ENCODE results near the gene NTF3.

The NTF3 gene

DNA sequence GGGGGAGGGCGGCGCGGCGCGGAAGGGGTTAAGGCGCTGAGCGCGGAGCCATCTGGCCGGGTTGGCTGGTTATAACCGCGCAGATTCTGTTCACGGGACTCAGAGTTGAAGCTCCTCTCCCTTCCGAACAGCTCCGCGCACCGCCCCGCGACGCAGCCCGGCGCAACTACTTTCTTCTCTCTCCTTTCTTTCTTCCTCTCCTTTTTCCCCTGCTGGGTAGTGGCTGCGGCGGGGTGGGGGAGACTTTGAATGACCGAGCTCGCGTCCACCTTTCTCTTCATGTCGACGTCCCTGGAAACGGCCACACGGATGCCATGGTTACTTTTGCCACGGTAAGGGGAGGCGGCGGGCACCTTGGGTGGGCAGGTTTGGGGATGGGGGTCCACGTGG, at the start of gene NTF3:
Gene NTF3, plus strand, starts transcription at position 98 of the 390 bp plus-strand sequence. Its CDS starts 217 bp downstream, at position 315.
- no peak for DNase-seq

DNA sequence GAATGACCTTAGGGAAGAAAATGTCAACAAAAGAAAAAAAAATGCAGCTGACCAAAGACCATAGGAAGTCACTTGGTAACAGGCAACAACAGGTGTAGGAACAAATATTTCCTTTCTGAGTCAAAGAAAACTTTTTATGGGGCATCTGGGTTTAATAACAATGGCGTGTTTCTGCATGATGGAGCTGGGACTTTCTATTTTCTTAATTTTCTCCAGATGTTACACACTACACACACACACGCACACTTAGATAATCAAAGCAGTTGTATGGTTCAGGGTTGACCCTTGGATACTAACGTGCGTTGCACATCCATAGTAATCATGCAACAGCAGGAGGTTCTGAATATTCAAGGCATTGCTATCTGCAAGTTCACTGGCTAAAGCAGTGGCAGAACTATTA, 47.9 kb upstream of the NTF3 start:
- DNase-seq, result no peak

DNA sequence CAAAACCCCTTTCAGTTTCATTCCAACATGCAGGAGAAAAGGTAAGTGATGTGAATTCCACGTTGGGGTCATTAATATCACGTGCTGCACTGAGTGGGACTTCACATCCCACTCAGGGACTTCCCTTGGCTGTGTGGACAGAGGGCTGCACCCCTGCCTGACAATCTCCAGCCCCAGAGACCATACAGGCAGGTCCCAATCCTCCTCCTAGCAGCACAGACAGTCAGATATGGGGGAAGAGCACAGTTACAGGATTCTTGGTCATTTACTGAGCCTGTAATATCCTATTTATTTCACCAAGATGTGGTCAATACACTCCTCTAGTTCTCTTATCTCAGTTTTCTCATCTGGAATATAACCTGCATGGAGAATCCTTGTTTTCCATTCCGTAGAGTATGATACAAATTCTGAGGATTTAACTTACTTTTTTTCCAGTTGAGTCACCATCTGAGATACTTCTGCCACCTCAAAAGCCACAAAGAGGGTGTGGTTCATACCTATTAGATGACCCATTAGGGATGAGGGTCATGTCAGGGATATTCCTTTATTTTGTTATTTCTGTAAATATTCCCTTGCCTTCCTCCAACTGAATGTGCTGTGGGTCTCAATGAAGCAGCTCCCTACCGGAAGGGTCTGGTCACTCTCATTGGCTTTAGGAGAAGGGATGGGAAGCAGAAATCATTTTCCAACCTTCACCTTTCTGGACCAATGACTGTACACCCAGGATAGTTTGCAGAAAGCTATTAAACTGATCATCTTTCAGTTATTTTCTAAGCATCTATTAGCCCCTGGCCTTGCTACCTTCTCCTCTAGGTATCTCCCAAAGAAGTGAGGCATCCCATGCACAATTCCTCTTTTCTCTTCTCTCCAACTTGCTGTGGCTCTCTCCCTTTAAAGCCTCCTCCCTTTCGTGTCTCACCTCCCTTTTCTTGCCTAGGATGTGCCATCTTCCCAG, 43.0 kb upstream of the NTF3 start:
- no peak for DNase-seq

DNA sequence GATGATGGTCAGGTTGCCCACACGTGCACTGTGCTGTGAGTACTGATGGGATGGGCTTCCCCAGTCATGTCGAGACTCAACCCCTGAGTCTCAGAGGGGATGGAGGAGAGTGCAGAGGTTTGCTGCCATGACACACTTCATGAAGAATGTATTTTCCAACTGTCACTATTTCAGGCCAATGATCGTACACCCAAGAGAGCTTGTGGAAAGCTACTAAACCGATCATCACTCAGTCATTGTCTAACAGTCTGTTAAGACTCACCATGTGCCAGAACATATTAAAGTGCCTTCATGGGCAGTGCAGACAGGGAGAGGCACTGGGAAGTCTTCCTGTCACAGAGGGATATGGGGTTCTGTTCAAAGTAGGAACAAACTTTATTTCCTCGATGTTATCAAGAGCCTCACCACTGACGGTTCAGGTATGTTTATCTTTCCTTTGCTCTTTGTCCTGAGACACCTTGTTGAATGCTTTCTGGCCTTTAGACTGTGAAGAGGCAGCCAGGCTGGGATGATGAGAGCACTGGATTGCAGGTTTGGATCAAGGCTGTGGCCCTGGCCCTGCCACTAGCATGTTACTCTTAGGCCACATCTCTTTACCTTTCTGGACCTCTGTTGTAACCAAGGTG, 41.6 kb upstream of the NTF3 start:
- DNase-seq, result no peak

DNA sequence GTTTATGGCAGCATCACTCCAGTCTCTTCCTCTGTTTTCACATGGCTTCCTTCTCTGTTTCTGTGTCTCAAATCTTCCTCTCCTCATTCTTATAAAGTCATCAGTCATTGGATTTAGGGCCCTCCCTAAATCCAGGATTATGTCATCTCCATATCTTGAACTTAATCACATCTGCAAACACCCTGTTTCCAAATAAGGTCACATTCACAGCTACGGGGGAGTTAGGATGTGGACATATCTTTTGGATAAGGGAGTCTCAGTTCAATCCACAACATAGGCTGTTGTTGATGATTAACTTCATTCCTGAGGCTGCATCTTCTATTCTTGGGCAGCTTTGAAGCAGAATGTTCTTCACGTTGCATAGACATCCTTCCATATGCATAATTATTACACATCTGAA, 40.3 kb upstream of the NTF3 start:
- DNase-seq, result no peak

DNA sequence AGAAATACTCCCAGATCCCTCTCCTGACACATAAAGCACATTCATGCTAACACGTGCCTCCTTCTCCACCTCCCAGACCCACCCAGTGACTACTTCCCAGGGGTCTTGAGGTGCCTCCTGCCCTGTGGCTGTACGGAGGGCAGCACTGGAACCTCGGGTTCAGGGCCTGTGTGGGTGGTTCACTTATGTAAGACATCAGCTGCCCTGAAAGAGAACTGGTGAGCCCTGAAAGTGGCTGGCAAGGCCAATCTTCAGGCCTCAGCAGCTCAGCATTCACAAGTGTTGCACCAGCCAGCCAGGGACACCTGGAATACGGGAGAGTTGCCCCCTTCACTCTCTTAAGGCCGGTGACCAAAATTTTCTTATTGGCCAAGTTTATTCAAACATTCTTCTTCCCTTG, 38.9 kb upstream of the NTF3 start:
- no peak for DNase-seq

DNA sequence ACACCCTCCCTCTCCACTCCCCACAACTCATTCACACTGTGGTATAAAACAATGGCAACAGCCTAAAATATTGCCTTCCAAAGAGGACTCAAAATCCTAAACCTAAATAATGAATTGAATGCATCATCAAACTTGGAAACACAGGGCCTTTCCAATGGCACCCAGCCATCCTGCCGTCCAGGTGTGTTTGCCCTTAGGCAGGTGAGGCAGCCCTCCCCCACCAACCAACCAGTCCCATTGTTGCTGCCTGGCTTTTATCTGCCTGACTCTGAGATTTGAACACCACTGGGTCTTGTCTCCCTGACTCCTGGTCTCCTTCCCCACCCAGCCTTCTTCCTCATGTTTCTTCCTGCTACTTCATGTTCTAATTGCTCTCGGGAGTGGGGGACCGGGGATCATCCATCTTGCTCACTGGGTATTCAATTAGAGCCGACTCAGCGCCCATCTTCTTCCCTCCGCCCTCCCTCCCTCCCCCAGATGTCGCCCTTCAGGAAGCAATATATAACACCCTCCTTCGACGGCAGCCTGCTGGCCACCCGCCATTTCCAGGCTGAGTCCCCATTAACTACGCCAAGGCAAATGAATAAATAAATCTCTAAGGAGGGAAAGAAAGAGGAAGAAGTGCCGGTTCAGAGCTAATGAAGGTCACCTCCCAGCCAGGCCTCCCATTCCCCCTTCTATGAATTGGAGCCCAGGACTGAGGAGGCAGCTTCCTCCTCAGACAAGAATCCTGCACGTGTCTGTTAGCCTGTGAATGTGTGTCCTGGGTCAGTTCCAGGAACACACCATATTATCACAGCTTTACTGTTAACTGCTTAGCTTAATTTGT, 36.3 kb upstream of the NTF3 start:
- DNase-seq, result no peak

DNA sequence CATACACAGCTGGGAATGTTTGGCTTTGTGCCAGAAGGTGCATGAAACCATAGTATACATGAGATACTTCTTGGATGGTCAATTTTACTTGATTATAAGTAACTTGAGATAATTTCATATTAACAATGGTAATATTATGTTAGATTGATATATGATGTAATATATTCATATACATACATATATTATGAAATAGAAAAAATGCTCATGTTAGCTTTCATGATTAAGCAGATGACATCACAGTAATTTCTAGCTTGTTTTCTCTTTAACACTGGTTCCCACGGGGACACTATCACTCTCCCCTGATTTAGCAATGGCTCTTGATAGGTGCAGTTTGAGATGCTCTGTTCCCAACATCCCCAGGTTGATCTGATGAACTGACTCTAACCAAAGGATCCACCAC, 35.4 kb upstream of the NTF3 start:
- no peak for DNase-seq

DNA sequence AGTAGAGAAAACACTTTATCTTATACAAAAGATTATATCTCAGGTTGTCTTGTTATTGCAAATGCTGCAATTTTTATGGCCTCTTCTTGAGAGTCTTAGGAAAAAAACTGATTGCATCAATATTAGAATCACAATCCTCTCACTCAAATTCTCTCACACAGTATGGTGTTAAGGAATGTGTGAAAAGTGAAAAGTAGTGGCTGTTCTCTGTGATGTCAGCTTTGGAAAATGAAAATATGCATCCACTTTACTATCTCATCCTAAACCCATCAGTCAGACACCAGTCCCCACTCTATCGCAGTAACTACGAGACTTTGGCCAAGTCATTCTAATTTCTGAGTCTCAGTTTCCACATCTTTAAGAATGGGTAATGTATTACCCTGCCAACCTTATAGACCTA, 32.6 kb upstream of the NTF3 start:
- DNase-seq, result no peak

DNA sequence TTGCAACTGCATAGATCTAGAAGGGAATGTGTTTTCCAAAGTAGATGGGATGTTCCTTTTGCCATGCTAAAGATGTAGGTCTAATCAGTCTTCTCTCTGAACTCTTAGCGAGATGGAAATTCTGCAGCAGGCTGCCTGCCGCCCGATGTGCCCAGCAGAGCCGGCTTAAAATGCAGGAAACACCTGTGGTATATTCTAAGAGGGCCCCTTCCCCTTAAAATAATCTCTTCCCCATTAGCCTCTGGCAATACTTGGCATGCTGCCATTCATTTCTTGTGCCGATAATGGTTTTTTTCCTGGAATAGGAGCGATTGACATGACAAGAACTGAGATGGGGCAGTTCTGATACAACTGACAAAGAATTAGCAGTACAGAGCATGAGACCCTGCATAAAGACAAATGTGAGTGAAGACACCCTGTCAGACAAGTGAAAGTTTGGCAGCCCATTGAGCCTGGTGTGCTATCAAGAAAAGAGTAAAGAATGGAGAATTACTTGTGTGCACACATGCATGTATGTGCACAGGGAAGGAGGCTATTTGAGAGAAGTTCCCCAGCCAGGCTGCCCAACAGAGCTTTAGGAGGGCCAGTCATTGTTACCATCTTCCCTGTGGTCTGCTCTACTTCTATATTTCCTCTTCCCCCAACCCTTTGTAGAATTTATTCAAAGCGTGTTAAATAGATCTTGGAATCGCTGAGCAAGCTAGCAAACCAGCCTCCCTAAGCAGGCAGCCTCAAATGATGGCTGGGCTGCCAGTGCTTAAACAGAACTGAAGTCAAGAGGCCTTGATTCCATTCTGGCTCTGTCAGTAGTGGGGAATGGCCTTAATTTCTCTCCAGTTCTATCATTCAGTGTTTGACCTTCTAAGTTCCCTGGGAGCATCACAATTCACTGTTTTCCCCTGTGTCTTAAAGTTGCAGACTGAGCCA, 29.6 kb upstream of the NTF3 start:
- no peak for DNase-seq

DNA sequence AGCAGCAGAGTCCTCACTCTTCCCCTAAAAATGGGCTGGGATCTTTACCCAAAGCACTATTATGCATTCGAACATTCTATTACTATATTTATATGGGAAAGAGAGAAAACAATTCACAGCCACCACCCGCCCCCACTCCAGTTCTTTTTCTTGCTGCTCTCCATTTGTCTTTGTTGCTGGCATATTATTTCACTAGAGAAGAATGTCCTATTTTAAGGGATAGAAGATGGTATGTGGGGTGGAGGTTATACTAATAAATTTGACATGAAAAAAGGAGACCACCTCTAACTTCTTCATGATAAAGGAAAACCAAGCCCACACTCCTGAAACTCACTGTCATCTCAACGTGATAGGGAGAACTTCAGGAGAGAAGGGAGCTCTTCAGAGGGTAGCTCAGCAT, 28.5 kb upstream of the NTF3 start:
- DNase-seq, result no peak

DNA sequence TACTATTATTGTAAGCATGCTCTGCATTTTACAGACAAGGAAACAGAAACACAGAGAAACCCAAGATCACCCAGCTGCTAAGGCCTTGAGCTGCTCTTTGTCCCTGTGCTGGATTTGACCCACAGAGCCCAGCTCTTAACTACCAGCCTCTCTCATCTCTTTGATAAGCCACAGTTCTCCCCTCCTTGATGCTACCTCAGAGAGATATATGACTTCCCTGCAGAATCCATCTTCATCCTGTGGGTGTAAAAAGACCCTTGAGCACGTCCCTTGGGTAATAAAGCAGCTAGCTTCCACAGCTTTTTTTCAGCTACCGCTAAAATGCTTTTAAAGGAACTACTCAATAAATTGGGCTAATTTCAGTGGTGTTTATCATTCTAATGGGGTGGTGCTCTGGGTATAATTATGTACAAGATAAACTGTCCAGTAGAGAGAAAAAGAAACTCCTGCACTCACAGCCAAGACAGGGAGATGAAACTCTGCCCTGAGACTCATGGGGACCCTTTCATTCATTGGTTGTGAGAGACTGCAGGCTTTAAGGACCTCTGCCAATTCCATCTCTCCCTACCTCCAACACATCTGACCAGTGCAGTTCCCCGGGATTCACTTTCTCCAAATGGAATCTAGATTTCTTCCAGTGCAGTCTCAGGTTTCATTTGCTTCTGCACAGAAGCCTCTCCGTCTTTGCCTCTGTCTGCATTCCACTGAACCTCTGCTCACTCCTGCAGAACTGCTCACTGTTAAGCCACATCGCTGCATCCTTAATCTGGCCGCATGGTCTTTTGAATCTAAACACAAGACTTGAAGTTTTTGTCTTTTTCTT, 24.7 kb upstream of the NTF3 start:
- no peak for DNase-seq

DNA sequence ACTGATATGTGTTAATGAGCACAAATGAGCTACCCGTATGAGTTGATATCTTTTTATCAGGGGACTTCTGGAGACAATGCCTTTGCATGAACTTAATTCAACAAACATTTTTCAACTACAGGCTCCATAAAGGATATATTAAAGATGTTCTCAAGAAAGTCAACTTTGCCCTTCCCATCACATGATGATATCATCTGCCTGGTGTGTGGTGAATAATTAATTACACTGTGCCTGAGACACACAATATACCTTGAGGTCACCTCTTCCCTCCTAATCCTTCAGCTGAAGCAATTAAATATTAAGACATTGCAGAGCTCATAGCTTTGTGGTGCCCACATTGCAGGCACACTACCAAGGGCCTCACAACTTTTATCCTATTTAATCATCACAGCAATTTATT, 22.3 kb upstream of the NTF3 start:
- DNase-seq, result no peak

DNA sequence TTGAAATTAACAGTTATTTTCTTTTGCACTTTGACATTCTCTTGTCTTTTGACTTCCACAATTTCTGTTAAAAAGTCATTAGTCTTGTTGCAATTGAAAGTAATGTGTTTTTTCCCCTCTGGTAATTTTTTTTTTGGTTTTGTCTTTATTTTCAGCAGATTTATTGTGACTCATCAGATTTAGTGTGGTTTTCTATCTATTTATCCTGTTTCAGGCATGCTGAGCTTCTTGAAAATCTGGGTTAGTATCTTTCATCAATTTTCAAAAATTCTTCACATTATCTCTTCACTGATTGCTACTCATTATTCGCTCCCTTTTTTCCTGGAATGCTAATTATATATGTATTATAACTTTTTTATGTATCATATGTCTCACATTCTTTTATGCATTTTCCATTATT, 15.3 kb upstream of the NTF3 start:
- DNase-seq, result no peak

DNA sequence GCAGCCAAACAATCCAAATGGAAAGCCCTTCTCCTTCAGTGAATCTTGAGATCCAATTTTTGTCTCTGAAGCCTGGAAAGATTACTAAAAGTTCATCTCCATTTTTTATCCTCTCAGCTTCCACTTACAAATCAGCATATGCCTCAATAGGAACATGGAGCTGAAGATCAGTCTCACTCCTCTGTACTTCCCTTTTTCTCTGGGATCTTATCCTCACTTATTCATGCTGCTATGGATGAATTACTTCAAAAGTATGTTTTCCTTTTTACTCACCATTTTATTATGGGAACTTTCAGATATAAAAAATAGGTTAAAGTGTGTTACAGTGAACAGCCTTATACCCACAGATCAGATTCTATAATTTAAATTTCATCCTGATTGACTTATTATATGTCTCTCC, 14.4 kb upstream of the NTF3 start:
- DNase-seq, result no peak

DNA sequence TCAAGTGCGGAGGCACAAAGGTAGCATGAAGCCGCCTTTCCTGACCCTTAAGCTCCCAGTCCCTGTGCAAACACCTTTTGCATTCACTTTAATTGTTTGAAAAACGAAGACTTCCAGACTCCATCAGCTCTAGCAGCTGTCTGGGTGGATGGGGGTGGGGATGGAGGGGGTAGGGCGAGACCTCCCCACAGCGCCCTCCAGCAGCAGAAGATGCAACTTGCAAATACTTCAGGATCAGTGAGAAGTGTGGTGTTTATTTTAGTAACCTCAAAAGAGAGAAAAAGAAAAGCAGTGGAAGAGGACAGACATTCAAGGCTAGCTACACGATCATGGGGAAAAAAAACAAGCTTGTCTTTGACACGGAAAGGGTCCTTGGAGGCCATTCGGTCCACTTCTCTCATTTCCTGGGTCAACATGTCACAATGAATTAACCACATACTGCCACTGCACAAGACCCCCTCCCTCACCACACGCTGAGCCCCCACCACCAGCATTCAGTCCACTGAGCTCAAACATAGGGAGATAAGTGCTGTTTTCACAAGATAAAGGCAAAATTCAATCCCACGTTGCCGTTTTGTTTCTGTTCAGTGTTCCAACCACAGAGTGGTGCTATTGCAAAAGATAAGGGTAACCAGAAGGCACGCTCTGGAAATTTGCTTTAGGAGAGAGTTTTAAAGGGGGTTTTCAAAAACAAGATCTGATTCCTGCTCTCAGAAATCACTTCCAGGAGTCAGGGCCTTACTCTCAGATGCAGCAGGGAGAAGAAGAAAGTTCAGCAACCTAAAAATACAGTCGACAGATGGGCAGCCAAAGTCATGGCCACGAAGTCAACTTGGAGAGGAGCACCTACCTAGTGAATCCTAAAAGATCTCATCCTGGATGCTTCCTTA, 3.3 kb upstream of the NTF3 start:
- no peak for DNase-seq

DNA sequence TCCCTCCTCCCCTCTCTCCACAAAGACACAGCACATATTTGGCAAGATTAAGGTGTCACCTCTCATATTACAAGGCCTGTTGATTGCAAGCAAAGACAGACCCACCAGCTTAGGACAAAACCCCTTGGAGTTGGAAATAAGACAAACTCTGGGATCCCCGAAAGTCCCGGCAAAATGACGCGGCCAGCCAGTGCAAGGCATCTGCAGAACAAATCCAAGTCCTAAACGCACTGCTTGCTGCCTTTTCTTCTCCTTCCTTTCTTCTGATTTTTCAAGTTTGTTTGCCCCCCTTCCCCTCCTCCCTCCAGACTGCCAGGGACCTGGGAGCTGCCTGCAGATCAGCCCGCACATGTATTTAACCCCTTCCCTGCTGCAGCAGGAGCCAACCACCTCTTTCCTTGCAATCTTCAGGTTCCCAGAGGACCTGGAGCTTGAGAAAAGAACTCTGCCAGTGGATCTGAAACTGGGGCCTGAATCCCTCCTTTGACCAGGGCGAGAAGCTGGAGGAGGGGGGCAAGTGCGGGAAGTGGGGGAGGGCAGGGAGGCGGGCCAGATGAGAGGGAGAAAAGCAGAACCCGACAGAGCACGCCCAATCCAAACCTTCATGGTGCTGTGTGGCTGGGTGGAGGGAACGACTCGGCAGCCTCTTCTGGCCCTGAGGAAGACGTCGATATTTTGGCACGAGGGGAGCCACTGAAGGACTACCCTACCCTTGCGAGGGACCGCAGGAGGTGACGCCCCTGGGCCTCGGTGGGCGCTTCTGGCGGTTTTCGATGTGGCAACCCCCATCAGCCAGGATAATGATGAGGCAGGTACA, 2.0 kb upstream of the NTF3 start:
- DNase-seq, result no peak
